ENCODE data around the gene SLC35D2. TPM values are rescaled to one million over a fixed set of nuclear protein-coding genes. Genes with fewer than 3 reads are reported as not detected.
"Not testable (repeated sequence)": the region's sequence is repeated elsewhere in the genome, so short reads cannot be mapped to it uniquely, and the experiment has no call there.

SLC35D2 gene
- polyA plus RNA-seq, 4 donors = 57.2 to 92.7 (median 80.6) TPM

- Histone ChIP-seq H3K4me3 (ENCODE audit: low read depth in 1 of 3, low read length in 3 of 3) (no peak overlapping the region), H3K27ac (ENCODE audit: low read depth in 1 of 3, low read length in 2 of 3) (peak overlapping the region in 2 of 3 donors; percentile 28 to 41), H3K27me3 (ENCODE audit: control insufficient read depth in 3 of 3, insufficient read depth in 3 of 3, low read length in 3 of 3) (no peaks in the 10 kb centered on the region), H3K36me3 (ENCODE audit: control insufficient read depth in 3 of 3, insufficient read depth in 2 of 3, low read depth in 1 of 3, low read length in 3 of 3) (peaks cover 2 to 16% (median 6%) of the 10 kb centered on the region in 3 donors), H3K4me1 (ENCODE audit: control insufficient read depth in 3 of 3, insufficient read depth in 2 of 3, low read depth in 1 of 3, low read length in 2 of 3) (peaks cover 3 to 28% (median 5%) of the 10 kb centered on the region in 3 donors), H3K9me3 (ENCODE audit: control insufficient read depth in 2 of 2, insufficient read depth in 1 of 2, low read depth in 1 of 2, low read length in 1 of 2) (no peaks in the 10 kb centered on the region)
- DNase-seq = no peak
- FAIRE-seq = no peak
- 73 to 92% (median 82%) methylated on average over 3 of the region's 3 CpGs for WGBS, 3 donors
These were observed 42.8 kb downstream of the SLC35D2 start for GRCh38 chr9:96340707-96341106.

GRCh38 chr9:96338299-96338698, 45.2 kb downstream of the SLC35D2 start:
- Histone ChIP-seq H3K4me3 (ENCODE audit: low read depth in 1 of 3, low read length in 3 of 3) (no peak overlapping the region), H3K9me3 (ENCODE audit: control insufficient read depth in 2 of 2, insufficient read depth in 1 of 2, low read depth in 1 of 2, low read length in 1 of 2) (no peaks in the 10 kb centered on the region), H3K27me3 (ENCODE audit: control insufficient read depth in 3 of 3, insufficient read depth in 3 of 3, low read length in 3 of 3) (no peaks in the 10 kb centered on the region), H3K36me3 (ENCODE audit: control insufficient read depth in 3 of 3, insufficient read depth in 2 of 3, low read depth in 1 of 3, low read length in 3 of 3) (peaks cover 2 to 19% (median 5%) of the 10 kb centered on the region in 3 donors), H3K4me1 (ENCODE audit: control insufficient read depth in 3 of 3, insufficient read depth in 2 of 3, low read depth in 1 of 3, low read length in 2 of 3) (peaks cover 0 to 12% (median 0%) of the 10 kb centered on the region in 3 donors), H3K27ac (ENCODE audit: low read depth in 1 of 3, low read length in 2 of 3) (no peak overlapping the region)
- DNase-seq (no peak), FAIRE-seq (no peak)
- whole genome bisulfite sequencing, 3 donors = 95 to 98% (median 95%) methylated on average over 3 of the region's 3 CpGs

GRCh38 chr9:96333958-96334357, 49.6 kb downstream of the SLC35D2 start:
- DNase-seq (no peak), FAIRE-seq (no peak)
- H3K27me3 ChIP-seq (ENCODE audit: control insufficient read depth in 3 of 3, insufficient read depth in 3 of 3, low read length in 3 of 3) = no peaks in the 10 kb centered on the region
- H3K4me1 ChIP-seq (ENCODE audit: control insufficient read depth in 3 of 3, insufficient read depth in 2 of 3, low read depth in 1 of 3, low read length in 2 of 3) = no peaks in the 10 kb centered on the region
- no peak overlapping the region for H3K4me3 ChIP-seq (ENCODE audit: low read depth in 1 of 3, low read length in 3 of 3)
- H3K36me3 ChIP-seq (ENCODE audit: control insufficient read depth in 3 of 3, insufficient read depth in 2 of 3, low read depth in 1 of 3, low read length in 3 of 3) = peaks cover 2 to 25% (median 2%) of the 10 kb centered on the region in 3 donors
- no peaks in the 10 kb centered on the region for H3K9me3 ChIP-seq (ENCODE audit: control insufficient read depth in 2 of 2, insufficient read depth in 1 of 2, low read depth in 1 of 2, low read length in 1 of 2)
- 56 to 70% (median 68%) methylated on average over 1 of the region's 1 CpG for WGBS, 3 donors
- H3K27ac ChIP-seq (ENCODE audit: low read depth in 1 of 3, low read length in 2 of 3) = no peak overlapping the region

GRCh38 chr9:96331236-96331947, 52.1 kb downstream of the SLC35D2 start:
- FAIRE-seq (no peak), DNase-seq (no peak)
- Histone ChIP-seq H3K9me3 (ENCODE audit: control insufficient read depth in 2 of 2, insufficient read depth in 1 of 2, low read depth in 1 of 2, low read length in 1 of 2) (no peaks in the 10 kb centered on the region), H3K27ac (ENCODE audit: low read depth in 1 of 3, low read length in 2 of 3) (no peak overlapping the region), H3K4me1 (ENCODE audit: control insufficient read depth in 3 of 3, insufficient read depth in 2 of 3, low read depth in 1 of 3, low read length in 2 of 3) (no peaks in the 10 kb centered on the region), H3K36me3 (ENCODE audit: control insufficient read depth in 3 of 3, insufficient read depth in 2 of 3, low read depth in 1 of 3, low read length in 3 of 3) (peaks cover under 1 to 35% (median 2%) of the 10 kb centered on the region in 3 donors), H3K27me3 (ENCODE audit: control insufficient read depth in 3 of 3, insufficient read depth in 3 of 3, low read length in 3 of 3) (no peaks in the 10 kb centered on the region), H3K4me3 (ENCODE audit: low read depth in 1 of 3, low read length in 3 of 3) (no peak overlapping the region)
- 81 to 89% (median 87%) methylated on average over 9 of the region's 9 CpGs for WGBS, 3 donors

DNA sequence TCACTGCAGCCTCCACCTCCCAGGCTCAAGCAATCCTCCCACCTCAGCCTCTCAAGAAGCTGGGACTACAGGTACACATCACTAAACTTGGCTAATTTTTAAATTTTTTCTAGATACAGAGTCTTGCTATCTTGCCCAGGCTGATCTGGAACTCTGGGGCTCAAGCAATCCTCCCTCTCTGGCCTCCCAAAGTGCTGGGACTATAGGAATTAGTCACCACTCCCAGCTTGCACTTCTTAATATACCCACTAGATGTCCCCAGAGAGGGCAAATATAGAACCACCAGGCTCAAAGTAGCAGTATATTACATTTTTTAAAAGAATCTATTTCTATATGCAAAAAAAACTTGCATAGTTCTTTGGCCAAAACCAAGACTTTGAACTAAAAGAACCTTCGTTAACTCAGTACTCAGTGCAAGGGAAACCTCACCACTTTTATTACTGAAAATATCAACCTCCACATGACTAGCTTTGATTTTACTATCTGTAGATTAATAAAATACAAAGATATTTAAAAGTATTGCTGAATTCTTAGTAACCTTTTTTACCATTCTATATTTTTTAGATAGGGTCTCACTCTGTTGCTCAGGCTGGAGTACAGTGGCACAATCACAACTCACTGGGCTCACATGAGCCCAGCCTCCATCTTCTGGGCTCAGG, 55.7 kb downstream of the SLC35D2 start:
- 19 to 35% (median 27%) methylated on average over 1 of the region's 1 CpG for WGBS, 3 donors
- FAIRE-seq (peak; percentile 26), DNase-seq (peak; percentile 65 to 67)

GRCh38 chr9:96323169-96323568, 60.3 kb downstream of the SLC35D2 start:
- FAIRE-seq = no peak

More for the DNA sequence above, 55.7 kb downstream of the SLC35D2 start:
- H3K27me3 ChIP-seq (ENCODE audit: control insufficient read depth in 3 of 3, insufficient read depth in 3 of 3, low read length in 3 of 3) = no peaks in the 10 kb centered on the region
- H3K36me3 ChIP-seq (ENCODE audit: control insufficient read depth in 3 of 3, insufficient read depth in 2 of 3, low read depth in 1 of 3, low read length in 3 of 3) = peaks cover 0 to 41% (median 2%) of the 10 kb centered on the region in 3 donors
- no peaks in the 10 kb centered on the region for H3K9me3 ChIP-seq (ENCODE audit: control insufficient read depth in 2 of 2, insufficient read depth in 1 of 2, low read depth in 1 of 2, low read length in 1 of 2)
- H3K27ac ChIP-seq (ENCODE audit: low read depth in 1 of 3, low read length in 2 of 3) = no peak overlapping the region
- H3K4me3 ChIP-seq (ENCODE audit: low read depth in 1 of 3, low read length in 3 of 3) = no peak overlapping the region
- H3K4me1 ChIP-seq (ENCODE audit: control insufficient read depth in 3 of 3, insufficient read depth in 2 of 3, low read depth in 1 of 3, low read length in 2 of 3) = no peaks in the 10 kb centered on the region

DNA sequence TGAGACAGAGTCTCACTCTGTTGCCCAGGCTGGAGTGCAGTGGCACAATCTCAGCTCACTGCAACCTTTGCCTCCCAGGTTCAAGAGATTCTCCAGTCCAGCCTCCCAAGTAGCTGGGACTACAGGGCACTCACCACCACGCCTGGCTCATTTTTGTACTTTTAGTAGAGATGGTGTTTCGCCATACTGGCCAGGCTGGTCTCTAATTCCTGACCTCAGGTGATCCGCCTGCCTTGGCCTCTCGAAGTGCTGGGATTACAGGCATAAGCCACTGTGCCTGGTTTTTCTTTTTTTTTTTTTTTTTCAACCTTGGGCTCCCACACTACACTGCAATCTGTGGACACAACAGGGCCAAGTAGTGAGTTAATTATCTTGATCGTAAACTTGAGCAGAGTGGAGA, 60.8 kb downstream of the SLC35D2 start:
- 87 to 90% (median 87%) methylated on average over 5 of the region's 5 CpGs for WGBS, 3 donors
- FAIRE-seq = not testable (repeated sequence)
- H3K36me3 ChIP-seq (ENCODE audit: control insufficient read depth in 3 of 3, insufficient read depth in 2 of 3, low read depth in 1 of 3, low read length in 3 of 3) = peaks cover 2 to 44% (median 7%) of the 10 kb centered on the region in 3 donors

More at GRCh38 chr9:96323169-96323568, 60.3 kb downstream of the SLC35D2 start:
- H3K36me3 ChIP-seq (ENCODE audit: control insufficient read depth in 3 of 3, insufficient read depth in 2 of 3, low read depth in 1 of 3, low read length in 3 of 3) = peaks cover 2 to 43% (median 7%) of the 10 kb centered on the region in 3 donors
- H3K4me1 ChIP-seq (ENCODE audit: control insufficient read depth in 3 of 3, insufficient read depth in 2 of 3, low read depth in 1 of 3, low read length in 2 of 3) = no peaks in the 10 kb centered on the region
- H3K27ac ChIP-seq (ENCODE audit: low read depth in 1 of 3, low read length in 2 of 3) = no peak overlapping the region
- no peak overlapping the region for H3K4me3 ChIP-seq (ENCODE audit: low read depth in 1 of 3, low read length in 3 of 3)
- DNase-seq = no peak
- H3K9me3 ChIP-seq (ENCODE audit: control insufficient read depth in 2 of 2, insufficient read depth in 1 of 2, low read depth in 1 of 2, low read length in 1 of 2) = no peaks in the 10 kb centered on the region
- no peaks in the 10 kb centered on the region for H3K27me3 ChIP-seq (ENCODE audit: control insufficient read depth in 3 of 3, insufficient read depth in 3 of 3, low read length in 3 of 3)

GRCh38 chr9:96322210-96322609, 61.3 kb downstream of the SLC35D2 start:
- not testable (repeated sequence) for DNase-seq; H3K27me3 ChIP-seq (ENCODE audit: control insufficient read depth in 3 of 3, insufficient read depth in 3 of 3, low read length in 3 of 3); H3K4me1 ChIP-seq (ENCODE audit: control insufficient read depth in 3 of 3, insufficient read depth in 2 of 3, low read depth in 1 of 3, low read length in 2 of 3); FAIRE-seq; H3K27ac ChIP-seq (ENCODE audit: low read depth in 1 of 3, low read length in 2 of 3); H3K4me3 ChIP-seq (ENCODE audit: low read depth in 1 of 3, low read length in 3 of 3); H3K9me3 ChIP-seq (ENCODE audit: control insufficient read depth in 2 of 2, insufficient read depth in 1 of 2, low read depth in 1 of 2, low read length in 1 of 2)
- 86 to 93% (median 90%) methylated on average over 3 of the region's 3 CpGs for WGBS, 3 donors
- H3K36me3 ChIP-seq (ENCODE audit: control insufficient read depth in 3 of 3, insufficient read depth in 2 of 3, low read depth in 1 of 3, low read length in 3 of 3) = peaks cover 2 to 42% (median 7%) of the 10 kb centered on the region in 3 donors

More for the DNA sequence above, 60.8 kb downstream of the SLC35D2 start:
- not testable (repeated sequence) for H3K4me1 ChIP-seq (ENCODE audit: control insufficient read depth in 3 of 3, insufficient read depth in 2 of 3, low read depth in 1 of 3, low read length in 2 of 3); H3K27ac ChIP-seq (ENCODE audit: low read depth in 1 of 3, low read length in 2 of 3); H3K4me3 ChIP-seq (ENCODE audit: low read depth in 1 of 3, low read length in 3 of 3); H3K27me3 ChIP-seq (ENCODE audit: control insufficient read depth in 3 of 3, insufficient read depth in 3 of 3, low read length in 3 of 3); H3K9me3 ChIP-seq (ENCODE audit: control insufficient read depth in 2 of 2, insufficient read depth in 1 of 2, low read depth in 1 of 2, low read length in 1 of 2)
- DNase-seq = peak in 1 of 2 donors; percentile 16

All from small intestine (tissue), 7 donors.